NB4 (cell line): ENCODE measurements around the gene CREBBP.
"Not testable (repeated sequence)": the region's sequence is repeated elsewhere in the genome, so short reads cannot be mapped to it uniquely, and the experiment has no call there.

ENCODE experiments used
- DNase-seq: peaks from one replicate; pipeline ENCODE4 v3.0.0; 2010; ENCODE audit warnings: low read depth
- H3K4me3 ChIP-seq: one replicate; pipeline ENCODE4 v1.5.1; 2011; ENCODE audit warnings: mild to moderate bottlenecking, low read depth, low read length, moderate library complexity
- MYC ChIP-seq: IDR thresholded peaks from 2 replicates; pipeline ENCODE4 v1.6.1; 2011; ENCODE audit warnings: low read depth, low read length
- POLR2A ChIP-seq: IDR thresholded peaks from 2 replicates; pipeline ENCODE4 v1.6.1; 2011; ENCODE audit warnings: mild to moderate bottlenecking; ENCODE audit not compliant: insufficient read length; ENCODE audit errors: extremely low read depth
- TF ChIP-seq, protein P1 (sequence below): IDR thresholded peaks from one replicate; pipeline ENCODE4 v1.5.1; 2012; ENCODE audit warnings: low read depth, low read length
- TF ChIP-seq, protein P2 (sequence below): IDR thresholded peaks from 2 replicates; pipeline ENCODE4 v1.6.1; 2011; ENCODE audit warnings: low read depth, low read length

Gene CREBBP

DNA sequence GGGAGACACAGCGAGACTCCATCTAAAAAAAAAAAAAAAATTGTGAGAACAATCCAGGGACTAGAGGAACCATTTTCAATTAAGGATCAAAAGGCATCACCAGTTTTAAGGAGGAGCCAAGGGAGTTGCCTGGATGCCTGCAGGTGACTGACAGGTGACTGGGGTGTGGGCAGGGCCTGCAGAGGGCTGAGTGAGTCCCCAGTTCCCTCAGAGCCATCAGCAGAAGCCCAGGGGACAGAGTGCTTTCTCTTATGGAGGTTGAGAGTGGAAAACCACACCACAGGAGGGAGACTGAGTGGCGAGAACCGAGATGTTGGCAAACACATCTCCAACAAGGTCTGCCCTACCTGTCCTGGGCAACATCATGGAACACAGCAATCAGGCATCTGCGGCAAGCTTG is 27.1 kb upstream of the CREBBP start:
- TF ChIP-seq, protein P1, sequence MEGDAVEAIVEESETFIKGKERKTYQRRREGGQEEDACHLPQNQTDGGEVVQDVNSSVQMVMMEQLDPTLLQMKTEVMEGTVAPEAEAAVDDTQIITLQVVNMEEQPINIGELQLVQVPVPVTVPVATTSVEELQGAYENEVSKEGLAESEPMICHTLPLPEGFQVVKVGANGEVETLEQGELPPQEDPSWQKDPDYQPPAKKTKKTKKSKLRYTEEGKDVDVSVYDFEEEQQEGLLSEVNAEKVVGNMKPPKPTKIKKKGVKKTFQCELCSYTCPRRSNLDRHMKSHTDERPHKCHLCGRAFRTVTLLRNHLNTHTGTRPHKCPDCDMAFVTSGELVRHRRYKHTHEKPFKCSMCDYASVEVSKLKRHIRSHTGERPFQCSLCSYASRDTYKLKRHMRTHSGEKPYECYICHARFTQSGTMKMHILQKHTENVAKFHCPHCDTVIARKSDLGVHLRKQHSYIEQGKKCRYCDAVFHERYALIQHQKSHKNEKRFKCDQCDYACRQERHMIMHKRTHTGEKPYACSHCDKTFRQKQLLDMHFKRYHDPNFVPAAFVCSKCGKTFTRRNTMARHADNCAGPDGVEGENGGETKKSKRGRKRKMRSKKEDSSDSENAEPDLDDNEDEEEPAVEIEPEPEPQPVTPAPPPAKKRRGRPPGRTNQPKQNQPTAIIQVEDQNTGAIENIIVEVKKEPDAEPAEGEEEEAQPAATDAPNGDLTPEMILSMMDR: no peak
- TF ChIP-seq, protein P2, sequence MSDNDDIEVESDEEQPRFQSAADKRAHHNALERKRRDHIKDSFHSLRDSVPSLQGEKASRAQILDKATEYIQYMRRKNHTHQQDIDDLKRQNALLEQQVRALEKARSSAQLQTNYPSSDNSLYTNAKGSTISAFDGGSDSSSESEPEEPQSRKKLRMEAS: no peak
- TF ChIP-seq MYC (no peak), POLR2A (no peak)
- no peak for DNase-seq

DNA sequence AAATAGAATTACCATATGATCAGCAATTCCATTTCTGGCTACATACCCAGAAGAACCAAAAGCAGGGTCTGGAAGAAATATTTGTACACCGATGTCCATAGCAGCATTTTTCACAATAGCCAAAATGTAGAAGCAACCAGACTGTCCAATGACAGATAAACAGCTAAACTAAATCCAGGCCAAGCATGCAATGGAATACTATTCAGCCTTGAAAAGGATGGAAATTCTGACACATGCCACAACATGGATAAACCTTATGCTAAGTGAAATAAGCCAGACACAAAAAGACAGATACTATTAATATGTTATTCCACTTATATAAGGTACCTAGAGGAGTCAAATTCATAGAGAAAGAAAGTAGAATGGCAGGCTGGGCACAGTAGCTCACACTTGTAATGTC is 25.9 kb upstream of the CREBBP start:
- no peak for TF ChIP-seq MYC
- TF ChIP-seq, protein P1: no peak
- TF ChIP-seq, protein P2: no peak
- TF ChIP-seq POLR2A: no peak
- H3K4me3 ChIP-seq: no peak overlapping the region
- no peak for DNase-seq

More for the DNA sequence above, 27.1 kb upstream of the CREBBP start:
- H3K4me3 ChIP-seq: no peak overlapping the region

DNA sequence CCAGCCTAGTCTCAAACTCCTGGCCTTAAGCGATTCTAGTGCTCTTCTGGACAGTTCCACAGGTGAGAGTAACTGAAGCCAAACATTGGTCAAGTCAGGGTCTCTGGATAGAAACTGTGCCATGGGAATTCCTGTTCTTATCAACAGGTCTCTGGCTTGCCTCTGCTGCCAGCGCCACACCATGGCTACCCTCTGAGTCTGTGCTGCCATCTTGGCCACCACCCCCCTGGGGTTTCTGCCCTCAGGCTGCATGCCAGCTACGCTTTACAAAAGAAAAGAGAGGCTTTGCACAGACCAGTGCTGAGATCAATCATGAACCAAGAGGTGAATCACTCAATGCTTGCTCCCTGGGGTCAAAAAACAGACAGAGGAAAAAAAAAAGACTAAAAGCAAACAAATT is 24.4 kb upstream of the CREBBP start:
- H3K4me3 ChIP-seq: no peak overlapping the region
- DNase-seq: no peak
- TF ChIP-seq POLR2A (no peak), MYC (no peak)
- TF ChIP-seq, protein P1: no peak
- TF ChIP-seq, protein P2: no peak

DNA sequence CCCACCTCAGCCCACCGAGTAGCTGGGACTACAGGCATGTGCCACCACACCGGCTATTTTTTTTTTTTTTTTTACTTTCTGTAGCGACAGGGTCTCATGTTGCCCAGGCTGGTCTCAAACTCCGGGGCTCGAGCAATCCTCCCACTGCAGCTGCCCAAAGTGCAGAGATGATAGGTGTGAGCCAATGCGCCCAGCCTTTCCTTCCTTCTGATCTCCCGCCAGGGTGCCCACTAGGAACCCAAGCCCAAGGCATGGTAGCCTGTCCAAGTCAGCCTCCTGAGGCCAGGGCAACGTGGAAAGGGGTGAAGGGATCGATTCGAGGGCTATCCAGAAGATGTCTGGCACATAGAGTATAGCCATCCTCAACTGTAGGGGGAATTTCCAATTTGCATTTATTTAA is 9.6 kb upstream of the CREBBP start:
- DNase-seq: no peak
- TF ChIP-seq, protein P2: no peak
- TF ChIP-seq MYC: no peak
- TF ChIP-seq, protein P1: no peak
- no peak overlapping the region for H3K4me3 ChIP-seq

DNA sequence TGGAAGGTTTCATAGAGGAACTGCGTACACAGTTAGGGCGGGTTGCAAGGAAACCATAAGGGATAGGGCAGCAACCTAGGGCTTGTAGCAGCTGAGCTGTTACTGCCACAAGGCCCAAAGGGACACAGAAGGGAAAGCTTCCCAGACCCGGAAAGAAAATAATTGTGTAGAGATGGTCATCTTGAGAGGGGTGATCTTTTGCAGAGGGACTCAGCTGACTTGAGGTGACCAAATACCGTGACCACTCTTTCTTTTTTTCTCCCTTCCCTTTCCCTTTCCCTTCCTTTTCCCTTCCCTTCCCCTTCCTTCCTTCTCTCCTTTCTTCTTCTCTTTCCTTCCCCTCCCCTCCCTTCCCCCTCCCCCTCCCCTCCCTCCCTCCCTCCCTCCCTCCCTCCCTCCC is 8.5 kb upstream of the CREBBP start:
- no peak overlapping the region for H3K4me3 ChIP-seq
- TF ChIP-seq POLR2A: no peak
- TF ChIP-seq, protein P2: no peak
- TF ChIP-seq, protein P1: no peak
- no peak for TF ChIP-seq MYC
- no peak for DNase-seq

DNA sequence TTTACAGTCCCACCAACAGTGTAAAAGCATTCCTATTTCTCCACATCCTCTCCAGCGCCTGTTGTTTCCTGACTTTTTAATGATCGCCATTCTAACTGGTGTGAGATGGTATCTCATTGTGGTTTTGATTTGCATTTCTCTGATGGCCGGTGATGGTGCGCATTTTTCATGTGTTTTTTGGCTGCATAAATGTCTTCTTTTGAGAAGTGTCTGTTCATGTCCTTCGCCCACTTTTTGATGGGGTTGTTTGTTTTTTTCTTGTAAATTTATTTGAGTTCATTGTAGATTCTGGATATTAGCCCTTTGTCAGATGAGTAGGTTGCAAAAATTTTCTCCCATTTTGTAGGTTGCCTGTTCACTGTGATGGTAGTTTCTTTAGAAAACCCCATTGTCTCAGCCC is 5.5 kb upstream of the CREBBP start:
- DNase-seq: not testable (repeated sequence)

DNA sequence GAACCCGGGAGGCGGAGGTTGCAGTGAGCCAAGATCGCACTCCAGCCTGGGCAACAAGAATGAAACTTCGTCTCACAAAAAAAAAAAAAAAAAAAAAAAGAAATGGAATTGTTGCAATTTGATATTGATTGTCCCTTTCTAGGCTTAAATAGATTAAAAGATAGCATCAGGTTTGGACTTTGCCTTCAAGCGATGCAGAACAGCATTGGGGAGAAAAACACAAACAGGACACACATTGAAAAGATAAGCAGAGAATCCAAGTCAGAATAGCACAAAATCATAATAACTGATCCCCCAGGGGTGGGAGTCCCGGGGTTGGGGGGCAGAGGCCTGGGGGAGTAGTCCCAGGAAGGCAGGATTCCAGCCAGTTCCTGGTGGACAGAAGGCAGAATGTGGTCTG is 3.9 kb upstream of the CREBBP start:
- TF ChIP-seq MYC (no peak), POLR2A (no peak)
- H3K4me3 ChIP-seq: no peak overlapping the region
- no peak for DNase-seq

More for the DNA sequence above, 5.5 kb upstream of the CREBBP start:
- H3K4me3 ChIP-seq: not testable (repeated sequence)
